ENCODE data around the gene ZDHHC5. TPM values are rescaled to one million over a fixed set of nuclear protein-coding genes. Genes with fewer than 3 reads are reported as not detected.

ZDHHC5 gene
- total RNA-seq, 4 donors from 2014 or later = 27.2 to 69.7 (median 60.1) TPM

GRCh38 chr11:57646799-57647303 is 21.1 kb upstream of the ZDHHC5 start:
- no peak overlapping the region for H3K27ac ChIP-seq
- no peaks in the 10 kb centered on the region for H3K9me3 ChIP-seq
- no peak for DNase-seq
- H3K4me1 ChIP-seq = peaks cover 0 to 24% (median 5%) of the 10 kb centered on the region in 4 donors
- TF ChIP-seq CTCF (IDR thresholded peaks at IDR 0.05) (no peak), POLR2A (IDR thresholded peaks at IDR 0.05) (no peak)
- H3K36me3 ChIP-seq = no peaks in the 10 kb centered on the region
- peaks cover 0 to 15% of the 10 kb centered on the region in 2 donors for H3K27me3 ChIP-seq
- no peak overlapping the region for H3K4me3 ChIP-seq

GRCh38 chr11:57647372-57647771 is 20.5 kb upstream of the ZDHHC5 start:
- Histone ChIP-seq H3K27me3 (peaks cover 0 to 15% of the 10 kb centered on the region in 2 donors), H3K9me3 (no peaks in the 10 kb centered on the region), H3K4me1 (peaks cover 0 to 24% (median 5%) of the 10 kb centered on the region in 4 donors), H3K36me3 (no peaks in the 10 kb centered on the region), H3K4me3 (no peak overlapping the region), H3K27ac (no peak overlapping the region)
- TF ChIP-seq POLR2A (IDR thresholded peaks at IDR 0.05) (no peak), CTCF (IDR thresholded peaks at IDR 0.05) (no peak)
- DNase-seq = no peak

- no peaks in the 10 kb centered on the region for H3K36me3 ChIP-seq
- peaks cover 0 to 15% of the 10 kb centered on the region in 2 donors for H3K27me3 ChIP-seq
- TF ChIP-seq POLR2A (IDR thresholded peaks at IDR 0.05) = no peak
- no peak for TF ChIP-seq CTCF (IDR thresholded peaks at IDR 0.05)
- no peak overlapping the region for H3K27ac ChIP-seq
- peak overlapping the region in 1 of 4 donors; percentile 46 for H3K4me3 ChIP-seq
- H3K4me1 ChIP-seq = peaks cover 0 to 24% (median 5%) of the 10 kb centered on the region in 4 donors
- no peaks in the 10 kb centered on the region for H3K9me3 ChIP-seq
- DNase-seq = no peak
Observed at GRCh38 chr11:57647960-57648800, 19.7 kb upstream of the ZDHHC5 start.

- peaks cover 0 to 24% (median 5%) of the 10 kb centered on the region in 4 donors for H3K4me1 ChIP-seq
- peak overlapping the region; percentile 15 to 48 (median 31) for H3K4me3 ChIP-seq
- peak overlapping the region in 1 of 4 donors; percentile 38 for H3K27ac ChIP-seq
- H3K27me3 ChIP-seq = peaks cover 0 to 15% of the 10 kb centered on the region in 2 donors
- H3K36me3 ChIP-seq = no peaks in the 10 kb centered on the region
- no peaks in the 10 kb centered on the region for H3K9me3 ChIP-seq
- no peak for DNase-seq
- no peak for TF ChIP-seq POLR2A (IDR thresholded peaks at IDR 0.05)
- TF ChIP-seq CTCF (IDR thresholded peaks at IDR 0.05) = no peak
Observed at GRCh38 chr11:57648801-57649735, 18.8 kb upstream of the ZDHHC5 start.

Data from Peyer's patch (tissue), 4 donors.